Neural progenitor cell (in vitro differentiated cells): ENCODE measurements around the gene TREML2.

ENCODE experiments used
- EZH2 ChIP-seq: fragments of 200-600 bp; sonication (generic); IDR thresholded peaks from 2 replicates; pipeline ENCODE4 v1.6.1; 2017; ENCODE audit warnings: antibody characterized with exemption, mild to moderate bottlenecking, moderate library complexity
- TF ChIP-seq, protein P1 (sequence below): fragments of 200-600 bp; sonication (generic); IDR thresholded peaks from 2 replicates; pipeline ENCODE4 v1.5.1; 2017; ENCODE audit warnings: antibody characterized with exemption, mild to moderate bottlenecking

DNA sequence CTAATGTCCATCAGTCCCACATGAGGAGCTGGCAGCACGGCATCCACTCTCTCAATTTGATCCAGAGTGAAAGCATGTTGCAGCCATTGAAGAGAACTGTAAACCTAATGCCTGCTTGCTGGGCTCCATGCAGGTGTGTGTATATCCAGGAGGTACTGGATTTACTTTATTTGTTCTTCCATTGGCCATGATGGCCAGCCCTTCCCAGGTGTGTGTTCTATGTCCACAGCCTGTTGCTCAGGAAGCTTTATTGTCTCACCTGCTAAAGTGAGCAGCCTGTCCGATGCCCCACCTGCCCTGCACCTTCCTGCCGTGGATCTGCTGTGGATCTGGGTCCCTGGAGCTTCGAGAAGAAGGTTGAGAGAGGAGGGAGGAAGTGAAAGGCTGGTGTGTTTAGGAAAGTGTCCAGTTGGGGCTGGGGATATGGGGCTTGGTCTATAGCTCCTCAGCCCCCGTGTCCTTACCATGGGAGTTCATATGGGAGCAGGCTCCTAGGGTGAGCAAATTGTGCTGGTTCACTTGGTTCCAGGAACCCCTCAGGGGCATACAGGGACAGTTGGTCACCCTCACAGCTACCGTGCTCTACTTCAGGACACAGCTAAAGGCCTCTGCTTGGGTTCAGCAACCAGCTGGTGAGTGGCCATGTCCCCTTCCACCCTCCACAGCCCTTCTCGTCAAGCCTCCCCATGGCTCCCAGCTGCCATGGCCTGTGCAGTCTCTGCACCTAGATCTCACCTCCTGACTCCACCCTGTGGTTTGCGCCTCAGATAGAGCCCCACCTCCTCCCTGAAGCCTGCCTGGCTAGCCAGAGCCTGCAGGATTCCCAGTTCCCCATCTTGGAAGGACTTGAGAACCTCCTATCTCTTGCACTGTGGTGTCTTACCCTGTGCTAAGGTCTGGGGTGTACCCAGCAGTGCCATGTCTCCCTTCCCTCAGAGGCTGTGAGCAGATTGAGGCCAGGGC is 12.7 kb downstream of the TREML2 start:
- TF ChIP-seq, protein P1, sequence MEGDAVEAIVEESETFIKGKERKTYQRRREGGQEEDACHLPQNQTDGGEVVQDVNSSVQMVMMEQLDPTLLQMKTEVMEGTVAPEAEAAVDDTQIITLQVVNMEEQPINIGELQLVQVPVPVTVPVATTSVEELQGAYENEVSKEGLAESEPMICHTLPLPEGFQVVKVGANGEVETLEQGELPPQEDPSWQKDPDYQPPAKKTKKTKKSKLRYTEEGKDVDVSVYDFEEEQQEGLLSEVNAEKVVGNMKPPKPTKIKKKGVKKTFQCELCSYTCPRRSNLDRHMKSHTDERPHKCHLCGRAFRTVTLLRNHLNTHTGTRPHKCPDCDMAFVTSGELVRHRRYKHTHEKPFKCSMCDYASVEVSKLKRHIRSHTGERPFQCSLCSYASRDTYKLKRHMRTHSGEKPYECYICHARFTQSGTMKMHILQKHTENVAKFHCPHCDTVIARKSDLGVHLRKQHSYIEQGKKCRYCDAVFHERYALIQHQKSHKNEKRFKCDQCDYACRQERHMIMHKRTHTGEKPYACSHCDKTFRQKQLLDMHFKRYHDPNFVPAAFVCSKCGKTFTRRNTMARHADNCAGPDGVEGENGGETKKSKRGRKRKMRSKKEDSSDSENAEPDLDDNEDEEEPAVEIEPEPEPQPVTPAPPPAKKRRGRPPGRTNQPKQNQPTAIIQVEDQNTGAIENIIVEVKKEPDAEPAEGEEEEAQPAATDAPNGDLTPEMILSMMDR = no peak
- no peak for TF ChIP-seq EZH2
